GM23248 (cell line): ENCODE results near the gene PDXDC1.
"Not testable (repeated sequence)": the region's sequence is repeated elsewhere in the genome, so short reads cannot be mapped to it uniquely, and the experiment has no call there.

ENCODE experiments used
- EZH2 ChIP-seq: fragments of 200-600 bp; sonication (generic); IDR thresholded peaks from 2 replicates; pipeline ENCODE4 v1.6.1; 2018; ENCODE audit warnings: antibody characterized with exemption, mild to moderate bottlenecking; ENCODE audit not compliant: insufficient read depth, poor library complexity, severe bottlenecking
- EZH2phosphoT487 ChIP-seq: fragments of 200-600 bp; sonication (generic); IDR thresholded peaks from 2 replicates; pipeline ENCODE4 v1.6.1; 2018; ENCODE audit warnings: antibody characterized with exemption, moderate library complexity, mild to moderate bottlenecking, low read depth; ENCODE audit not compliant: insufficient read depth

DNA sequence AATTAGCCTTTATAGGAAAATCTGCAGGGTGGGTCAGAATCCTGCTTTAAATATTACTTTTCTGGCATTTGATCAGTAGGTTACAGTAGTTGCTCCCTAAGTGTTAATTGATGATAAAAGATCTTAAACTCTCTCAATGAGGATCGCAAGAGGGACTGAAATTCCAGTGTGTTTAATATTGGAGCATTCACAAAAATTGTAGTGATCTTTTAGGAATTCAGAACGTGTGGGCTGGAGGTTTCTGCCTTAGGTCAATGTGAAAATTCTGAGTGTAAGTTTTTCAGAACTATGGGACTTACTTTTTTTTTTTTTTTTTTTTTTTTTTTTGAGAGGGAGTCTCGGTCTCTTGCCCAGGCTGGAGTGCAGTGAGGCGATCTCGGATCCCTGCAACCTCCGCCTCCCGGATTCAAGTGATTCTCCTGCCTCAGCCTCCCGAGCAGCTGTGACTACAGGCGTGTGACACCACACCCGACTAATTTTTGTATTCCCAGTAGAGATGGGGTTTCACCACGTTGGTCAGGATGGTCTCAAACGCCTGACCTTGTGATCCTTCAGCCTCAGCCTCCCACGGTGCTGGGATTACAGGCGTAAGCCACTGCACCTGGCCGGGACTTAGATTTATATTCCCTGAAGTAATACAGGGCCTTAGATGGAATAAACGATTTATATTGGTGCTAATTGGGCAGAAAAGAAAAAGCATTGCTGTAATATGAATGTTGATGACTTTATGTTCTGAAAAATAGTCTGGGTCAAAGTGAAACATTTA, 2.3 kb downstream of the PDXDC1 start:
- TF ChIP-seq EZH2, EZH2phosphoT487: not testable (repeated sequence)
